SH-SY5Y (cell line): ENCODE measurements around the gene PHF20.

Experiments used
- GATA2 ChIP-seq: IDR thresholded peaks from 2 replicates; pipeline ENCODE4 v1.6.1; 2011; ENCODE audit warnings: mild to moderate bottlenecking, low read depth, low read length
- GATA3 ChIP-seq: IDR thresholded peaks from 2 replicates; pipeline ENCODE4 v1.6.1; 2011; ENCODE audit warnings: low read depth, mild to moderate bottlenecking, low read length, moderate library complexity

- TF ChIP-seq GATA2 (no peak), GATA3 (no peak)
Measured at GRCh38 chr20:35908007-35908406, 136.2 kb downstream of the PHF20 start.
